ENCODE results near the gene CNFN. TPM values are rescaled to one million over a fixed set of nuclear protein-coding genes. Genes with fewer than 3 reads are reported as not detected.

CNFN gene, protein sequence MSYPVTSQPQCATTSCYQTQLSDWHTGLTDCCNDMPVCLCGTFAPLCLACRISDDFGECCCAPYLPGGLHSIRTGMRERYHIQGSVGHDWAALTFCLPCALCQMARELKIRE
- polyA plus RNA-seq (2013) = 9.3 and 9.6 TPM in 2 replicates

DNA sequence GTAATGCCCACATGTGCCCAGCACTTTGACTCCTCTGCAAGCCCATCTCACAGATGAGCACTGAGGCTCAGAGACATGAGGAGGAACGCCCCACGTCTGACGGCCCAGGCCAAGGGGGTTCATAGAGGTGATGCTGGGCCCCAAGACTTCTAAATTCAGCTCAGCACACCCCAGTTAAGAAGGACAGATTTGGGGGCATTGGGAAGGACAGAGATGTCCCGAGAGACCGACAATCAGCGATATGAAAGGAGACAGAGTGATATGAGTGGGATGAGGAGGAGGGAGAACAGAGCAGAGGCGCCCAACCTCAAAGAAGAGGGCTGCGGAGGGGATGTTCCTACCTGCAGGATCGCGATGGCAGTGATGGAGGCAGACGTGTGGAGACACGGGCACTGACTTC is at the start of gene CNFN:
Gene CNFN (minus strand): TSS at position 399 of the 400 bp plus-strand sequence. CDS start 1,260 bp downstream, outside the sequence.
- Histone ChIP-seq H3K18ac (ENCODE audit: low read length) (no peak within 1 kb of the TSS), H2BK120ac (ENCODE audit: insufficient read depth, low read length, poor library complexity) (no peak within 1 kb of the TSS), H4K91ac (ENCODE audit: low read depth, low read length) (no peak within 1 kb of the TSS), H2AFZ (ENCODE audit: insufficient read depth, low read length, poor library complexity) (no peak within 1 kb of the TSS), H2BK5ac (ENCODE audit: low read depth, low read length, poor library complexity) (no peak within 1 kb of the TSS), H3K27ac (ENCODE audit: low read depth, low read length) (no peak within 1 kb of the TSS), H3K4ac (ENCODE audit: low read depth, low read length) (no peak within 1 kb of the TSS), H3K4me2 (ENCODE audit: low read length) (no peak within 1 kb of the TSS), H3K4me3 (ENCODE audit: low read depth, low read length) (no peak within 1 kb of the TSS), H4K8ac (ENCODE audit: low read depth, low read length) (no peak within 1 kb of the TSS), H3K79me1 (ENCODE audit: low read length) (peaks cover 2% of the 10 kb centered on the region), H2AK5ac (ENCODE audit: low read length) (no peak within 1 kb of the TSS), H3K9me3 (ENCODE audit: insufficient read depth, low read depth, low read length) (peaks cover 2% of the 10 kb centered on the region), H3K27me3 (ENCODE audit: insufficient read depth, low read length) (peaks cover 2% of the 10 kb centered on the region), H3K36me3 (ENCODE audit: control insufficient read depth in 1 of 2, insufficient read depth in 2 of 2, low read length in 2 of 2) (no peaks in the 10 kb centered on the region), H3K14ac (ENCODE audit: low read length) (no peak within 1 kb of the TSS), H3K79me2 (ENCODE audit: control insufficient read depth, insufficient read depth, low read length, poor library complexity) (peaks cover 2% of the 10 kb centered on the region), H4K12ac (ENCODE audit: low read depth, low read length) (no peak within 1 kb of the TSS), H3K4me1 (ENCODE audit: control insufficient read depth in 1 of 2, insufficient read depth in 2 of 2, low read length in 2 of 2) (peaks cover 0 to 5% of the 10 kb centered on the region in 2 experiments), H3K9ac (ENCODE audit: low read length) (no peak within 1 kb of the TSS), H2BK12ac (ENCODE audit: low read length) (no peak within 1 kb of the TSS), H3K23ac (ENCODE audit: low read length) (no peak within 1 kb of the TSS)
- WGBS (ENCODE audit: extremely low coverage, insufficient coverage, insufficient read length) = no CpG with 5 or more reads among the region's 12 CpGs
- DNase-seq = no peak

DNA sequence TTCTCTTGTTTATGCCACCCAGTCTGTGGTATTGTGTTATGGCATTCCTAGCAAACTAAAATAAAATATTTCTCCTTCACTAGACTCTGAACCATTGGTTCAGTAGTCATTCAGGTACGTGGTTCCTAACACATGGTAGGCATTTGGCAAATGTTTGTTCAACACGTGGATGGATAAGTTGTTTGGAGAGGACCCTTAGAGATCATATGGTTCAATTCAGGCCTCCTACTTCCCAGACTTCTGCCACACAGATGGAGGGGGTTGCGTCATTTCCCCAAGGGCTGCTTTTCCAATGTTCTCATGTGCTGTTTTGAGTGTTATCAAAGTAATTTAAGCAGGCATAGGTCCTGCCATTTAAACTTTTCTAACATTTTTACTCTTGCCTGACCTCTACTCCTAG is 45.9 kb upstream of the CNFN start:
- H3K14ac ChIP-seq (ENCODE audit: low read length) = no peak overlapping the region
- WGBS (ENCODE audit: extremely low coverage, insufficient coverage, insufficient read length) = no CpG with 5 or more reads among the region's 3 CpGs
- no peak overlapping the region for H3K4me2 ChIP-seq (ENCODE audit: low read length)
- H4K91ac ChIP-seq (ENCODE audit: low read depth, low read length) = no peak overlapping the region
- H3K23ac ChIP-seq (ENCODE audit: low read length) = no peak overlapping the region
- H2BK12ac ChIP-seq (ENCODE audit: low read length) = no peak overlapping the region
- no peak overlapping the region for H3K9ac ChIP-seq (ENCODE audit: low read length)
- H2BK120ac ChIP-seq (ENCODE audit: insufficient read depth, low read length, poor library complexity) = no peak overlapping the region
- H2AK5ac ChIP-seq (ENCODE audit: low read length) = no peak overlapping the region
- no peak overlapping the region for H2BK5ac ChIP-seq (ENCODE audit: low read depth, low read length, poor library complexity)
- no peaks in the 10 kb centered on the region for H3K79me2 ChIP-seq (ENCODE audit: control insufficient read depth, insufficient read depth, low read length, poor library complexity)
- no peak overlapping the region for H3K4me3 ChIP-seq (ENCODE audit: low read depth, low read length)
- no peak overlapping the region for H3K27ac ChIP-seq (ENCODE audit: low read depth, low read length)
- no peak for DNase-seq
- peaks cover 7 to 8% of the 10 kb centered on the region in 2 experiments for H3K4me1 ChIP-seq (ENCODE audit: control insufficient read depth in 1 of 2, insufficient read depth in 2 of 2, low read length in 2 of 2)
- H3K4ac ChIP-seq (ENCODE audit: low read depth, low read length) = no peak overlapping the region
- no peak overlapping the region for H4K12ac ChIP-seq (ENCODE audit: low read depth, low read length)
- no peaks in the 10 kb centered on the region for H3K27me3 ChIP-seq (ENCODE audit: insufficient read depth, low read length)
- no peak overlapping the region for H2AFZ ChIP-seq (ENCODE audit: insufficient read depth, low read length, poor library complexity)
- H3K36me3 ChIP-seq (ENCODE audit: control insufficient read depth in 1 of 2, insufficient read depth in 2 of 2, low read length in 2 of 2) = no peaks in the 10 kb centered on the region
- H3K9me3 ChIP-seq (ENCODE audit: insufficient read depth, low read depth, low read length) = no peaks in the 10 kb centered on the region
- no peak overlapping the region for H4K8ac ChIP-seq (ENCODE audit: low read depth, low read length)
- no peaks in the 10 kb centered on the region for H3K79me1 ChIP-seq (ENCODE audit: low read length)
- H3K18ac ChIP-seq (ENCODE audit: low read length) = no peak overlapping the region

DNA sequence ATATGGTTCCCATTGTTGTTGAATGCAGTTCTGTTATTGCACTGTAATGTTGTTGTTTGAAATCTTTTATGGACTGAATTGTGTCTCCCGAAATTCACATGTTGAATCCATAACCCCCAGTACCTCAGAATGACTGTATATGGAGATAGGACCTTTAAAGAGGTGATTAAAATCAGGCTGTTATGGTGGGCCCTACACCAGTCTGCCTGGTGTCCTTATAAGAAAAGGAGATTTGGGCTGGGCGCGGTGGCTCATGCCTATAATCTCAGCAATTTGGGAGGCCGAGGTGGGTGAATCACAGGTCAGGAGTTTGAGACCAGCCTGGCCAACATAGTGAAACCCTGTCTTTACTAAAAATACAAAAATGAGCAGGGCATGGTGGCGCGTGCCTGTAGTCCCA is 45.2 kb upstream of the CNFN start:
- H3K27ac ChIP-seq (ENCODE audit: low read depth, low read length) = no peak overlapping the region
- WGBS (ENCODE audit: extremely low coverage, insufficient coverage, insufficient read length) = no CpG with 5 or more reads among the region's 6 CpGs
- no peak overlapping the region for H2BK120ac ChIP-seq (ENCODE audit: insufficient read depth, low read length, poor library complexity)
- H3K27me3 ChIP-seq (ENCODE audit: insufficient read depth, low read length) = no peaks in the 10 kb centered on the region
- H4K12ac ChIP-seq (ENCODE audit: low read depth, low read length) = no peak overlapping the region
- H3K9ac ChIP-seq (ENCODE audit: low read length) = no peak overlapping the region
- no peak overlapping the region for H2AK5ac ChIP-seq (ENCODE audit: low read length)
- no peaks in the 10 kb centered on the region for H3K9me3 ChIP-seq (ENCODE audit: insufficient read depth, low read depth, low read length)
- H2BK5ac ChIP-seq (ENCODE audit: low read depth, low read length, poor library complexity) = no peak overlapping the region
- no peak overlapping the region for H3K18ac ChIP-seq (ENCODE audit: low read length)
- H3K79me1 ChIP-seq (ENCODE audit: low read length) = no peaks in the 10 kb centered on the region
- H3K36me3 ChIP-seq (ENCODE audit: control insufficient read depth in 1 of 2, insufficient read depth in 2 of 2, low read length in 2 of 2) = no peaks in the 10 kb centered on the region
- peaks cover 3% of the 10 kb centered on the region in 2 experiments for H3K4me1 ChIP-seq (ENCODE audit: control insufficient read depth in 1 of 2, insufficient read depth in 2 of 2, low read length in 2 of 2)
- no peak overlapping the region for H3K14ac ChIP-seq (ENCODE audit: low read length)
- no peak overlapping the region for H4K91ac ChIP-seq (ENCODE audit: low read depth, low read length)
- no peak overlapping the region for H3K4me3 ChIP-seq (ENCODE audit: low read depth, low read length)
- H3K79me2 ChIP-seq (ENCODE audit: control insufficient read depth, insufficient read depth, low read length, poor library complexity) = no peaks in the 10 kb centered on the region
- no peak overlapping the region for H3K23ac ChIP-seq (ENCODE audit: low read length)
- DNase-seq = no peak
- no peak overlapping the region for H4K8ac ChIP-seq (ENCODE audit: low read depth, low read length)
- no peak overlapping the region for H2AFZ ChIP-seq (ENCODE audit: insufficient read depth, low read length, poor library complexity)
- H2BK12ac ChIP-seq (ENCODE audit: low read length) = no peak overlapping the region
- H3K4me2 ChIP-seq (ENCODE audit: low read length) = no peak overlapping the region
- no peak overlapping the region for H3K4ac ChIP-seq (ENCODE audit: low read depth, low read length)

DNA sequence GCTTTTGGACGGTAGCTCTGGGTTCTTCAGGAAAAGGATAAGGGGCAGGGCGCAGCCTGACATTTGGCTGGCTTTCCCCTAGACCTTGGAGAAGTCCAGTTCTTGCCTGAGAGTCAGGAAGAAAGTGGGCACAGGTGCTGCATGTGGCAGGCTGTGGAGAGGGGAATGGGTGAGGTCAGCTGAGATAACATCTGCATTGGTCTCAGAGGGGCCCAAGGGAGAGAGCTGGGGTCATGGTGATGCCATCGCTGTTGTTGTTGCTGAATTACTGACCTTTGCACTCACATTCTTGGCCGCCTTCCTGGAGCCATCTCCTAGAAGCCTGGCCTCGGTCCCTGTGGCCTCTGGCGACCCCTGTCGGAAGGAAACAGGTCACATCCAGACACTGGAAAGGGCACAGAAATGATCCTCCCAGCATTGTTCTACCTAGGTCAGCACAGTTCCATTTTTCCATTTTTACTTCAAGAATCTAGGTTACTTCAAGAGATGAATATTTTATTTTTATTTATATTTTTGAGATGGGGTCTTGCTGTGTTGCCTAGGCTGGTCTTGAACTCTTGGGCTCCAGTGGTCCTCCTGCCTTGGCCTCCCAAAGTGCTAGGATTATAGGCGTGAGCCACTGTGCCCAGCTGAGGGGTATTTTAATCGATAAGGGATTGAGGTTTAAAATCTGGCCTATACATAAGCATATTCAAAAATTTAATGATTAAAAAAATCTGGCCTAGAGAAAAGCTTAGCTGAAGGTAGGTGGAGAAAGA is 43.6 kb upstream of the CNFN start:
- H2BK120ac ChIP-seq (ENCODE audit: insufficient read depth, low read length, poor library complexity) = no peak overlapping the region

More for the DNA sequence above, 43.6 kb upstream of the CNFN start:
- Histone ChIP-seq H2BK5ac (ENCODE audit: low read depth, low read length, poor library complexity) (no peak overlapping the region), H3K18ac (ENCODE audit: low read length) (no peak overlapping the region), H2AK5ac (ENCODE audit: low read length) (no peak overlapping the region), H4K8ac (ENCODE audit: low read depth, low read length) (no peak overlapping the region), H2AFZ (ENCODE audit: insufficient read depth, low read length, poor library complexity) (no peak overlapping the region), H3K9ac (ENCODE audit: low read length) (no peak overlapping the region), H3K4ac (ENCODE audit: low read depth, low read length) (no peak overlapping the region), H3K9me3 (ENCODE audit: insufficient read depth, low read depth, low read length) (no peaks in the 10 kb centered on the region), H3K23ac (ENCODE audit: low read length) (no peak overlapping the region), H3K4me2 (ENCODE audit: low read length) (no peak overlapping the region), H4K91ac (ENCODE audit: low read depth, low read length) (no peak overlapping the region), H3K27me3 (ENCODE audit: insufficient read depth, low read length) (no peaks in the 10 kb centered on the region), H3K36me3 (ENCODE audit: control insufficient read depth in 1 of 2, insufficient read depth in 2 of 2, low read length in 2 of 2) (no peaks in the 10 kb centered on the region), H4K12ac (ENCODE audit: low read depth, low read length) (no peak overlapping the region), H3K4me3 (ENCODE audit: low read depth, low read length) (no peak overlapping the region), H3K27ac (ENCODE audit: low read depth, low read length) (no peak overlapping the region), H3K4me1 (ENCODE audit: control insufficient read depth in 1 of 2, insufficient read depth in 2 of 2, low read length in 2 of 2) (peaks cover 3% of the 10 kb centered on the region in 2 experiments), H2BK12ac (ENCODE audit: low read length) (no peak overlapping the region), H3K79me1 (ENCODE audit: low read length) (no peaks in the 10 kb centered on the region), H3K79me2 (ENCODE audit: control insufficient read depth, insufficient read depth, low read length, poor library complexity) (no peaks in the 10 kb centered on the region), H3K14ac (ENCODE audit: low read length) (no peak overlapping the region)
- WGBS (ENCODE audit: extremely low coverage, insufficient coverage, insufficient read length) = no CpG with 5 or more reads among the region's 9 CpGs
- peak; percentile 46 to 80 for DNase-seq
